ENCODE results near the gene PHLPP2. TPM values are rescaled to one million over a fixed set of nuclear protein-coding genes. Genes with fewer than 3 reads are reported as not detected.

The PHLPP2 gene
- polyA plus RNA-seq, 3 donors = 8.5 to 9.5 (median 8.9) TPM

Other genes with a start within 250 kb of the PHLPP2 start
- gene ZNF19, start 235.4 kb downstream of the PHLPP2 start, polyA plus RNA-seq (ENCODE audit: insufficient read length in 3 of 3) = 10 to 100 TPM; 10.6 to 17.5 (median 13.5) TPM
- under 1 TPM; 0.26 to 0.29 (median 0.29) TPM for gene CHST4, start 198.3 kb downstream of the PHLPP2 start, polyA plus RNA-seq (ENCODE audit: insufficient read length in 3 of 3)
- under 1 TPM; 0.04 to 0.11 (median 0.06) TPM for gene TAT, start 147.6 kb downstream of the PHLPP2 start, polyA plus RNA-seq (ENCODE audit: insufficient read length in 3 of 3)
- 10 to 100 TPM; 13.2 to 21.2 (median 15.5) TPM for gene MARVELD3, start 98.5 kb downstream of the PHLPP2 start, polyA plus RNA-seq (ENCODE audit: insufficient read length in 3 of 3)
- 10 to 100 TPM; 76.0 to 99.5 (median 86.4) TPM for gene AP1G1, start 84.1 kb upstream of the PHLPP2 start, polyA plus RNA-seq (ENCODE audit: insufficient read length in 3 of 3)
- gene ATXN1L, start 121.3 kb upstream of the PHLPP2 start, polyA plus RNA-seq (ENCODE audit: insufficient read length in 3 of 3) = 10 to 100 TPM; 34.9 to 36.6 (median 35.5) TPM
- gene ZNF821, start 159.5 kb upstream of the PHLPP2 start, polyA plus RNA-seq (ENCODE audit: insufficient read length in 3 of 3) = 10 to 100 TPM; 19.5 to 25.8 (median 20.5) TPM
- gene IST1, start 170.8 kb upstream of the PHLPP2 start, polyA plus RNA-seq (ENCODE audit: insufficient read length in 3 of 3) = 100 to 1,000 TPM; 255 to 338 (median 304) TPM

All from renal cortex interstitium (tissue), 3 donors.